Thoracic aorta (tissue), 2 donors: ENCODE results near the gene PXDN. TPM values are rescaled to one million over a fixed set of nuclear protein-coding genes. Genes with fewer than 3 reads are reported as not detected.

Experiments
- ATAC-seq: fragments of 150-250 bp; one replicate; pipeline ENCODE4 v1.8.0; 2017; ENCODE audit warnings: low read depth; ENCODE audit not compliant: insufficient number of reproducible peaks, low FRiP score
- DNase-seq: peaks from one replicate; pipeline ENCODE4 v3.0.0-alpha.2; 2020; ENCODE audit warnings: low spot score
- H3K27ac ChIP-seq, 2 donors: fragments of 200-600 bp; sonication (generic); 1 replicate in 1 of 2; 2 replicates in 1 of 2; pipeline ENCODE4 v1.5.1; 2016; ENCODE audit warnings: mild to moderate bottlenecking in 2 of 2, moderate library complexity in 2 of 2
- H3K27me3 ChIP-seq: fragments of 200-600 bp; sonication (generic); replicated peaks from 2 replicates; pipeline ENCODE4 v1.6.0; 2016; ENCODE audit warnings: mild to moderate bottlenecking; ENCODE audit not compliant: insufficient read depth
- H3K36me3 ChIP-seq: fragments of 200-600 bp; sonication (generic); one replicate; pipeline ENCODE4 v1.5.1; 2016
- H3K4me1 ChIP-seq, 2 donors: fragments of 200-600 bp; sonication (generic); 1 replicate in 1 of 2; 2 replicates in 1 of 2; pipeline versions ENCODE4 v1.5.1 to v1.6.0; 2016; ENCODE audit warnings: low read depth in 2 of 2, mild to moderate bottlenecking in 1 of 2; ENCODE audit not compliant: control insufficient read depth in 1 of 2
- H3K4me3 ChIP-seq: fragments of 200-600 bp; sonication (generic); 2 replicates; pipeline ENCODE4 v1.5.1; 2016; ENCODE audit warnings: mild to moderate bottlenecking
- H3K9me3 ChIP-seq: fragments of 200-600 bp; sonication (generic); 2 replicates; pipeline ENCODE4 v1.5.1; 2016
- total RNA-seq, 2 donors: library from RNA; depleted of rRNA; stranded (reverse); fragments of >200 nt; gene quantifications; one replicate each; pipeline versions ENCODE4 v1.1.0 to v1.2.3, GENCODE V29; 2016
- TF ChIP-seq, protein P1 (sequence below): fragments of 200-600 bp; sonication (generic); IDR thresholded peaks from one replicate; pipeline ENCODE4 v1.5.1; 2019; ENCODE audit warnings: antibody characterized with exemption

The PXDN gene
- total RNA-seq, 2 donors from 2014 or later = 97.5 to 114 TPM

DNA sequence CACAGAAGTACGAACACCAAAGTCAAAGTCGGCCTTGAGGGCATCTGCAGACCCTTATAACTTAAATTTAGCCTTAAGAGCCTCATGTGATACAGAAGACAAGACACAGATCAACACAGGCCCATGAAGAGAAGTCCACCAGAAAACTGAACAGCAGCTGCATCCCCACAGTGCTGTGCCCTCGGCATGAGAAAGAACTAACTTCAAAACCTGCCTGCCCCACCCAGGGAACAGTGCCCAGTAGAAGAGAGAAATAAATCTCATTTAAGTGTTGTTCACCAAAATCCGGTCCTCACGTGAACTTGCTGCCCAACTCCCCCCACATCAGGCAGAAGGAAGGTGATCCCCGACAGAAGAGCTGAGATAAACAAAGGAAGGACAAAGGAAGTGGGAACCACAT, 73.7 kb downstream of the PXDN start:
- H3K27ac ChIP-seq = peak overlapping the region in 1 of 2 donors; percentile 27
- TF ChIP-seq, protein P1, sequence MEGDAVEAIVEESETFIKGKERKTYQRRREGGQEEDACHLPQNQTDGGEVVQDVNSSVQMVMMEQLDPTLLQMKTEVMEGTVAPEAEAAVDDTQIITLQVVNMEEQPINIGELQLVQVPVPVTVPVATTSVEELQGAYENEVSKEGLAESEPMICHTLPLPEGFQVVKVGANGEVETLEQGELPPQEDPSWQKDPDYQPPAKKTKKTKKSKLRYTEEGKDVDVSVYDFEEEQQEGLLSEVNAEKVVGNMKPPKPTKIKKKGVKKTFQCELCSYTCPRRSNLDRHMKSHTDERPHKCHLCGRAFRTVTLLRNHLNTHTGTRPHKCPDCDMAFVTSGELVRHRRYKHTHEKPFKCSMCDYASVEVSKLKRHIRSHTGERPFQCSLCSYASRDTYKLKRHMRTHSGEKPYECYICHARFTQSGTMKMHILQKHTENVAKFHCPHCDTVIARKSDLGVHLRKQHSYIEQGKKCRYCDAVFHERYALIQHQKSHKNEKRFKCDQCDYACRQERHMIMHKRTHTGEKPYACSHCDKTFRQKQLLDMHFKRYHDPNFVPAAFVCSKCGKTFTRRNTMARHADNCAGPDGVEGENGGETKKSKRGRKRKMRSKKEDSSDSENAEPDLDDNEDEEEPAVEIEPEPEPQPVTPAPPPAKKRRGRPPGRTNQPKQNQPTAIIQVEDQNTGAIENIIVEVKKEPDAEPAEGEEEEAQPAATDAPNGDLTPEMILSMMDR = no peak
- H3K4me1 ChIP-seq = peaks cover 0 to 5% of the 10 kb centered on the region in 2 donors
- H3K9me3 ChIP-seq = no peaks in the 10 kb centered on the region
- no peaks in the 10 kb centered on the region for H3K27me3 ChIP-seq
- no peak overlapping the region for H3K4me3 ChIP-seq
- ATAC-seq = no peak
- no peak for DNase-seq
- H3K36me3 ChIP-seq = peaks cover 27% of the 10 kb centered on the region

GRCh38 chr2:1665761-1666505, 78.4 kb downstream of the PXDN start:
- TF ChIP-seq, protein P1 = no peak
- H3K9me3 ChIP-seq = no peaks in the 10 kb centered on the region
- ATAC-seq (no peak), DNase-seq (no peak)
- peaks cover 49% of the 10 kb centered on the region for H3K36me3 ChIP-seq
- no peaks in the 10 kb centered on the region for H3K4me1 ChIP-seq
- H3K27me3 ChIP-seq = no peaks in the 10 kb centered on the region
- no peak overlapping the region for H3K27ac ChIP-seq
- H3K4me3 ChIP-seq = no peak overlapping the region

DNA sequence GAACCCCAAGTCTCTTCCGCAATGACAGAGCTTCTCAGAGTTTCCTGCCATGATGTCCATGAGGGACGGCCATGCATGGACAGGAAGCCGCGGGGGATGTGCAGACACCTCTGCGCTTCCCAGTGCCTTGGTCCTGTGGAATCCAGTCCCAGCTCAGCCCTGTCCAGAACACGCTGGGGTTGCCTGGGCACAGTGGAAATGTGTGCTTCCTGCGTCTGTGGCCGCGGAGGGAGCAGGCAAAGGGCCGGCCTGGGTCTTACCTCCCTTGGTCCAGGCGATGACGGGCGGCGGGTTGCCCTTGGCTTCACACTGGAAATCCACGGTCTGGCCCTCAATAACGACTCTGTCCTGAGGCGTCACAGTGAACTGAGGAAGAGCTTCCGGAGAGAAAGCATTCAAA, 79.6 kb downstream of the PXDN start:
- TF ChIP-seq, protein P1 = no peak
- ATAC-seq (no peak), DNase-seq (no peak)
- Histone ChIP-seq H3K27ac (no peak overlapping the region), H3K27me3 (no peaks in the 10 kb centered on the region), H3K4me3 (no peak overlapping the region), H3K36me3 (peaks cover 58% of the 10 kb centered on the region), H3K9me3 (no peaks in the 10 kb centered on the region), H3K4me1 (no peaks in the 10 kb centered on the region)

DNA sequence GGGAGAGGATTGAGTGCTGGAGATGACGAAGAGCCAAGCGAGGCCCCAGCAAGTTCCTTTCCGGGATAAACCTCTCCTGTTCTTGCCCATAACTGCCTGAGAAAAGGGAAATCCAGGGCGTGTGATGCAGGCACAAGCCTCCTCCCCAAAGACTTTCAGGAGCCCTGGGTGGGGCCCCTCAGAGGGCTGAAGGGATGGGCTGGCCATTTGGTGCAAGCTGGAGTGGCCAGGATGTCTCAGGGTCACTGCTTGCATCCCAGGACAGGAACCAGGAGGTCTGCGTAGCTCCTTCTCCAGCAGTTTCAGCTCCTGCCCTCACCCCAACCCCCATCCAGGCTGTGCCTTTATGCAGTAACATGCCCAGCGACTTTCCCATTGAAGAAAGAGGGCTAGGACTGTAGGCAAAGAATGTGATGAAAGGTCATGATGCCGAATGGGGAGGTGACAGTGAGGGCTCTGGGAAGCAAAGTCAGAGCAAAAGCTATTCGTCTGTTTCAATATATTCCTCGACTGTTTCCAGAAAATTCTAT, 80.2 kb downstream of the PXDN start:
- Histone ChIP-seq H3K4me1 (no peaks in the 10 kb centered on the region), H3K4me3 (no peak overlapping the region), H3K9me3 (no peaks in the 10 kb centered on the region), H3K27me3 (no peaks in the 10 kb centered on the region), H3K36me3 (peaks cover 59% of the 10 kb centered on the region), H3K27ac (no peak overlapping the region)
- no peak for DNase-seq
- TF ChIP-seq, protein P1 = no peak
- ATAC-seq = no peak

DNA sequence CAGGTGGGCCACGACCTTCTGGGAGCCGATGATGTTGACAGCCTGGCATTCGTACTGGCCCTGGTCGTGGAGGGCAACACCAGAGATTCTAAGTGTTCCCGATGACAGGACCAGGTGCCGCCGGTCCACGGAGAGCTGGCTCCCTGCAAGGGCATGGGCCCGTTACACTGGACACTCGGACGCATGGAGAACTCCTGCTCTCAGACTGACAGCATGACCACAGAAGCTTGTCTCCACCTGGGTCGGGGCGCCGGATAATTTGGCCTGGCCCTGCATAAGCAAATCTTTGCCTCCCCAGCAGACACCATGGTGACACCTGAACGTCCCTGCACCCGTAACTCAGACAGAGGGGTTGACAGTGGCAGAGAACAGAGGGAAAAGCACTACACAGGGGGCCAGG, 80.7 kb downstream of the PXDN start:
- no peaks in the 10 kb centered on the region for H3K4me1 ChIP-seq
- no peak overlapping the region for H3K4me3 ChIP-seq
- H3K27me3 ChIP-seq = no peaks in the 10 kb centered on the region
- ATAC-seq (no peak), DNase-seq (no peak)
- H3K27ac ChIP-seq = no peak overlapping the region
- TF ChIP-seq, protein P1 = no peak
- no peaks in the 10 kb centered on the region for H3K9me3 ChIP-seq
- peaks cover 59% of the 10 kb centered on the region for H3K36me3 ChIP-seq
